Measurements from ENCODE around the gene CMC2. TPM values are rescaled to one million over a fixed set of nuclear protein-coding genes. Genes with fewer than 3 reads are reported as not detected.
A peak's percentile ranks its signal among the peaks of the same experiment; 100 is the strongest.

Gene CMC2
- total and polyA plus RNA-seq, 3 donors from 2014 or later: 63.7 to 184 (median 84.1) TPM

GRCh38 chr16:80974649-80975376 is 31.9 kb downstream of the CMC2 start:
- no peak overlapping the region for H3K27ac ChIP-seq
- WGBS, 2 donors: 87 to 97% methylated on average over 6 of the region's 6 CpGs
- H3K4me1 ChIP-seq: no peaks in the 10 kb centered on the region
- no peak for DNase-seq
- no peaks in the 10 kb centered on the region for H3K36me3 ChIP-seq (ENCODE audit: low read depth, missing control alignments)
- H3K4me3 ChIP-seq: no peak overlapping the region
- intact Hi-C loops (cut with DNase I; ENCODE audit: low total_unique reads): no loop called here
- no peaks in the 10 kb centered on the region for H3K9me3 ChIP-seq
- H3K27me3 ChIP-seq: no peaks in the 10 kb centered on the region
- TF ChIP-seq, protein P1, sequence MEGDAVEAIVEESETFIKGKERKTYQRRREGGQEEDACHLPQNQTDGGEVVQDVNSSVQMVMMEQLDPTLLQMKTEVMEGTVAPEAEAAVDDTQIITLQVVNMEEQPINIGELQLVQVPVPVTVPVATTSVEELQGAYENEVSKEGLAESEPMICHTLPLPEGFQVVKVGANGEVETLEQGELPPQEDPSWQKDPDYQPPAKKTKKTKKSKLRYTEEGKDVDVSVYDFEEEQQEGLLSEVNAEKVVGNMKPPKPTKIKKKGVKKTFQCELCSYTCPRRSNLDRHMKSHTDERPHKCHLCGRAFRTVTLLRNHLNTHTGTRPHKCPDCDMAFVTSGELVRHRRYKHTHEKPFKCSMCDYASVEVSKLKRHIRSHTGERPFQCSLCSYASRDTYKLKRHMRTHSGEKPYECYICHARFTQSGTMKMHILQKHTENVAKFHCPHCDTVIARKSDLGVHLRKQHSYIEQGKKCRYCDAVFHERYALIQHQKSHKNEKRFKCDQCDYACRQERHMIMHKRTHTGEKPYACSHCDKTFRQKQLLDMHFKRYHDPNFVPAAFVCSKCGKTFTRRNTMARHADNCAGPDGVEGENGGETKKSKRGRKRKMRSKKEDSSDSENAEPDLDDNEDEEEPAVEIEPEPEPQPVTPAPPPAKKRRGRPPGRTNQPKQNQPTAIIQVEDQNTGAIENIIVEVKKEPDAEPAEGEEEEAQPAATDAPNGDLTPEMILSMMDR (IDR thresholded peaks at IDR 0.05): peak in 2 of 3 experiments; percentile 11 to 45
- no peak for TF ChIP-seq POLR2A (IDR thresholded peaks at IDR 0.05)

GRCh38 chr16:80973991-80974390 is 32.7 kb downstream of the CMC2 start:
- Histone ChIP-seq H3K27ac (no peak overlapping the region), H3K4me3 (no peak overlapping the region), H3K9me3 (no peaks in the 10 kb centered on the region), H3K4me1 (no peaks in the 10 kb centered on the region), H3K27me3 (no peaks in the 10 kb centered on the region), H3K36me3 (ENCODE audit: low read depth, missing control alignments) (no peaks in the 10 kb centered on the region)
- DNase-seq: no peak
- intact Hi-C loops (cut with DNase I; ENCODE audit: low total_unique reads): no loop called here
- TF ChIP-seq POLR2A (IDR thresholded peaks at IDR 0.05): no peak
- WGBS, 2 donors: 83 to 94% methylated on average over 3 of the region's 4 CpGs

DNA sequence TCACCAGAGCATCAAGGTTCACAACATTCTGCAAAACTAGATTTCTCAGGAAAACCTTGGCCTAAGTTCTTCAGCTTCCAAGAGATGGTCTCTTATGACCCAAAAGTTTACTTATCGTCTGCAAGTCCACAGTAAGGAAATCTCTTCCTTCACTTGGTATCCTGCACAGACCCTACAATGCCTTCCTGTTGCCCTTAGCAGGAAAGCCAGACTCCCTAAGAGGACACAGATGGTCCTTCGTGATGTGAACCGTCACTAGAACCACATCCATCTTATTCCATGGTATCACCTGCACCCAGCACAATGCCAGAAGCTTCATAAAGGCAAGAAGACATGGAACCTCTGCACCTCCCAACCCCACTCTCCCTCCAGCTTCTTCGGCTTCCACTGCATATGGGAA is 34.1 kb downstream of the CMC2 start:
- TF ChIP-seq POLR2A (IDR thresholded peaks at IDR 0.05): no peak
- TF ChIP-seq, protein P1 (IDR thresholded peaks at IDR 0.05): no peak
- 85 to 92% methylated on average over 4 of the region's 4 CpGs for WGBS, 2 donors

GRCh38 chr16:80971819-80972218 is 34.9 kb downstream of the CMC2 start:
- TF ChIP-seq, protein P1 (IDR thresholded peaks at IDR 0.05): no peak
- no peak overlapping the region for H3K27ac ChIP-seq
- intact Hi-C loops (cut with DNase I; ENCODE audit: low total_unique reads): no loop called here
- no peaks in the 10 kb centered on the region for H3K36me3 ChIP-seq (ENCODE audit: low read depth, missing control alignments)
- H3K27me3 ChIP-seq: no peaks in the 10 kb centered on the region
- DNase-seq: no peak
- WGBS, 2 donors: 82% methylated on average over 2 of the region's 2 CpGs
- no peaks in the 10 kb centered on the region for H3K4me1 ChIP-seq
- H3K9me3 ChIP-seq: no peaks in the 10 kb centered on the region
- H3K4me3 ChIP-seq: no peak overlapping the region

More for the DNA sequence above, 34.1 kb downstream of the CMC2 start:
- no peak overlapping the region for H3K27ac ChIP-seq
- H3K27me3 ChIP-seq: no peaks in the 10 kb centered on the region
- DNase-seq: no peak
- no peaks in the 10 kb centered on the region for H3K9me3 ChIP-seq
- no peaks in the 10 kb centered on the region for H3K36me3 ChIP-seq (ENCODE audit: low read depth, missing control alignments)
- intact Hi-C loops (cut with DNase I; ENCODE audit: low total_unique reads): no loop called here
- H3K4me1 ChIP-seq: no peaks in the 10 kb centered on the region
- no peak overlapping the region for H3K4me3 ChIP-seq

- H3K36me3 ChIP-seq (ENCODE audit: low read depth, missing control alignments): no peaks in the 10 kb centered on the region
- H3K9me3 ChIP-seq: no peaks in the 10 kb centered on the region
- 95% methylated on average over 3 of the region's 3 CpGs for WGBS, 2 donors
- no peaks in the 10 kb centered on the region for H3K27me3 ChIP-seq
- no peak for TF ChIP-seq POLR2A (IDR thresholded peaks at IDR 0.05)
- no peaks in the 10 kb centered on the region for H3K4me1 ChIP-seq
- DNase-seq: no peak
- no peak overlapping the region for H3K27ac ChIP-seq
- H3K4me3 ChIP-seq: no peak overlapping the region
- intact Hi-C loops (cut with DNase I; ENCODE audit: low total_unique reads): no loop called here
Observed at GRCh38 chr16:80969114-80969484, 37.6 kb downstream of the CMC2 start.

Measured in testis (tissue), 3 donors.